ENCODE measurements around the gene NALCN.

The NALCN gene

DNA sequence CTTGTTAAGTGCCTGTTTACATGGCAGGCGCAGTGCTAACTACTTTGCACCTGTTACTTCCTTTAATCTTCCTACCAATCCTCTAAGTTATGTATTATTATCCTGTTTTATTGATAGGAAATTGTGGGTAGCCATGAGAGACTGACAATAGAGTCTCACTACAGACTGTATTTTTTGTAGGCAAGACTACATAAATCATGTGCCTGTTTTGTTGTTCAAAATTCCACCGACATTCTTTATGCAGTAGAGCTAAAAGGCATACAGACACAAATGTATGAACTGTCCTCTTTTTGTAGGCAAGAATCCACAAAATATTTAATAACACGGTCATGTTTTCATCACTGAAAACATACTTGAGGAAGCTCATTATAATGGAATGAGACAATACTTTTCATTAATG lies 205.5 kb downstream of the NALCN start:
- H3K9ac ChIP-seq (ENCODE audit: low read length) = no peak overlapping the region
- H3K4me1 ChIP-seq (ENCODE audit: control insufficient read depth, insufficient read depth, low read depth, low read length) = no peaks in the 10 kb centered on the region
- no peak overlapping the region for H3K4me2 ChIP-seq (ENCODE audit: low read length, poor library complexity, severe bottlenecking)
- DNase-seq = no peak
- no peak overlapping the region for H2AK5ac ChIP-seq (ENCODE audit: low read length, severe bottlenecking)
- H4K91ac ChIP-seq (ENCODE audit: low read length) = no peak overlapping the region
- no peak overlapping the region for H2BK15ac ChIP-seq (ENCODE audit: low read depth, poor library complexity, severe bottlenecking)
- H3K14ac ChIP-seq (ENCODE audit: low read length in 2 of 2) = no peak overlapping the region
- H4K8ac ChIP-seq (ENCODE audit: low read length) = no peak overlapping the region
- no peaks in the 10 kb centered on the region for H3K36me3 ChIP-seq (ENCODE audit: control insufficient read depth in 1 of 2, insufficient read depth in 2 of 2, low read depth in 1 of 2, low read length in 2 of 2)
- H2AFZ ChIP-seq (ENCODE audit: low read depth, low read length) = no peak overlapping the region
- no peak overlapping the region for H2BK5ac ChIP-seq (ENCODE audit: low read depth, low read length, poor library complexity, severe bottlenecking)
- H2BK12ac ChIP-seq (ENCODE audit: low read length in 2 of 2) = no peak overlapping the region
- H3K9me3 ChIP-seq (ENCODE audit: control insufficient read depth, low read length) = no peaks in the 10 kb centered on the region
- H3K79me1 ChIP-seq (replicated peaks; ENCODE audit: low read length, poor library complexity, severe bottlenecking) = no peaks in the 10 kb centered on the region
- WGBS = 100% methylated on average over 1 of the region's 3 CpGs
- no peak overlapping the region for H3K23ac ChIP-seq (ENCODE audit: low read length in 2 of 2)
- H3K4me3 ChIP-seq (ENCODE audit: insufficient read depth in 1 of 2, low read depth in 1 of 2, low read length in 2 of 2) = no peak overlapping the region
- no peak overlapping the region for H2BK120ac ChIP-seq (ENCODE audit: low read depth, low read length)
- H3K27me3 ChIP-seq (ENCODE audit: control insufficient read depth in 1 of 2, insufficient read depth in 1 of 2, low read length in 2 of 2) = no peaks in the 10 kb centered on the region
- no peak overlapping the region for H3K27ac ChIP-seq (ENCODE audit: low read length, poor library complexity, severe bottlenecking)
- no peak overlapping the region for H3K18ac ChIP-seq (ENCODE audit: low read depth in 1 of 2, low read length in 2 of 2)
- no peak overlapping the region for H3K4ac ChIP-seq (ENCODE audit: low read depth in 1 of 2, low read length in 2 of 2)

- Histone ChIP-seq H2BK120ac (ENCODE audit: low read depth, low read length) (no peak overlapping the region), H3K4me2 (ENCODE audit: low read length, poor library complexity, severe bottlenecking) (no peak overlapping the region), H4K91ac (ENCODE audit: low read length) (no peak overlapping the region), H3K27ac (ENCODE audit: low read length, poor library complexity, severe bottlenecking) (no peak overlapping the region), H3K9ac (ENCODE audit: low read length) (no peak overlapping the region), H3K27me3 (ENCODE audit: control insufficient read depth in 1 of 2, insufficient read depth in 1 of 2, low read length in 2 of 2) (no peaks in the 10 kb centered on the region), H3K79me1 (replicated peaks; ENCODE audit: low read length, poor library complexity, severe bottlenecking) (no peaks in the 10 kb centered on the region), H3K9me3 (ENCODE audit: control insufficient read depth, low read length) (no peaks in the 10 kb centered on the region), H3K4me1 (ENCODE audit: control insufficient read depth, insufficient read depth, low read depth, low read length) (no peaks in the 10 kb centered on the region), H2AFZ (ENCODE audit: low read depth, low read length) (no peak overlapping the region), H3K4me3 (ENCODE audit: insufficient read depth in 1 of 2, low read depth in 1 of 2, low read length in 2 of 2) (no peak overlapping the region), H3K4ac (ENCODE audit: low read depth in 1 of 2, low read length in 2 of 2) (no peak overlapping the region), H2BK12ac (ENCODE audit: low read length in 2 of 2) (no peak overlapping the region), H3K18ac (ENCODE audit: low read depth in 1 of 2, low read length in 2 of 2) (no peak overlapping the region), H2BK5ac (ENCODE audit: low read depth, low read length, poor library complexity, severe bottlenecking) (no peak overlapping the region), H4K8ac (ENCODE audit: low read length) (no peak overlapping the region), H3K14ac (ENCODE audit: low read length in 2 of 2) (no peak overlapping the region), H2AK5ac (ENCODE audit: low read length, severe bottlenecking) (no peak overlapping the region), H2BK15ac (ENCODE audit: low read depth, poor library complexity, severe bottlenecking) (no peak overlapping the region), H3K36me3 (ENCODE audit: control insufficient read depth in 1 of 2, insufficient read depth in 2 of 2, low read depth in 1 of 2, low read length in 2 of 2) (no peaks in the 10 kb centered on the region), H3K23ac (ENCODE audit: low read length in 2 of 2) (no peak overlapping the region)
- 100% methylated on average over 1 of the region's 4 CpGs for WGBS
- no peak for DNase-seq
Observed at GRCh38 chr13:101209206-101209893, 207.0 kb downstream of the NALCN start.

DNA sequence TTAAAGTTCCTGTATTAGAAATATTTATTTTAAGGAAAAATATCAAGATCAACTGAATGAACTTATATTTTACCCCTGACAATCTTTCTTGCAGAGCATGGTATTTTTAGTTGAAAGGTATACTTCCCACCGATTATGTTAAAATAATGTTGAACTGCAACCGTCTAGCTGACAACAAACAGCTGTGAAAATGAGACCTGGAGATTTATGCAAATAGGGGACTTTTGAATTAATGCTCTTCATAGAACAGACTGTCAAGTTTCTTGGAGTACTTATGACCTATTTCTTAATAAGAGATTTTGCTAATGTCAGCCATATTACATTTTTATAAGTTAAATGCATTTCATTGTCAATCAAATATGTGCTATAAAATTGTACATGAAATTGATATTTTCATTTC lies 210.9 kb downstream of the NALCN start:
- Histone ChIP-seq H3K79me1 (replicated peaks; ENCODE audit: low read length, poor library complexity, severe bottlenecking) (no peaks in the 10 kb centered on the region), H3K4ac (ENCODE audit: low read depth in 1 of 2, low read length in 2 of 2) (no peak overlapping the region), H2BK12ac (ENCODE audit: low read length in 2 of 2) (no peak overlapping the region), H2BK120ac (ENCODE audit: low read depth, low read length) (no peak overlapping the region), H3K18ac (ENCODE audit: low read depth in 1 of 2, low read length in 2 of 2) (no peak overlapping the region), H3K27ac (ENCODE audit: low read length, poor library complexity, severe bottlenecking) (no peak overlapping the region), H4K8ac (ENCODE audit: low read length) (no peak overlapping the region), H2BK15ac (ENCODE audit: low read depth, poor library complexity, severe bottlenecking) (no peak overlapping the region), H3K4me1 (ENCODE audit: control insufficient read depth, insufficient read depth, low read depth, low read length) (no peaks in the 10 kb centered on the region), H3K4me3 (ENCODE audit: insufficient read depth in 1 of 2, low read depth in 1 of 2, low read length in 2 of 2) (no peak overlapping the region), H3K36me3 (ENCODE audit: control insufficient read depth in 1 of 2, insufficient read depth in 2 of 2, low read depth in 1 of 2, low read length in 2 of 2) (no peaks in the 10 kb centered on the region), H3K9me3 (ENCODE audit: control insufficient read depth, low read length) (no peaks in the 10 kb centered on the region), H3K4me2 (ENCODE audit: low read length, poor library complexity, severe bottlenecking) (no peak overlapping the region), H2AK5ac (ENCODE audit: low read length, severe bottlenecking) (no peak overlapping the region), H3K27me3 (ENCODE audit: control insufficient read depth in 1 of 2, insufficient read depth in 1 of 2, low read length in 2 of 2) (no peaks in the 10 kb centered on the region), H3K9ac (ENCODE audit: low read length) (no peak overlapping the region), H4K91ac (ENCODE audit: low read length) (no peak overlapping the region), H2BK5ac (ENCODE audit: low read depth, low read length, poor library complexity, severe bottlenecking) (no peak overlapping the region), H2AFZ (ENCODE audit: low read depth, low read length) (no peak overlapping the region), H3K23ac (ENCODE audit: low read length in 2 of 2) (no peak overlapping the region), H3K14ac (ENCODE audit: low read length in 2 of 2) (no peak overlapping the region)
- no peak for DNase-seq
- WGBS = 100% methylated on average over 2 of the region's 2 CpGs

DNA sequence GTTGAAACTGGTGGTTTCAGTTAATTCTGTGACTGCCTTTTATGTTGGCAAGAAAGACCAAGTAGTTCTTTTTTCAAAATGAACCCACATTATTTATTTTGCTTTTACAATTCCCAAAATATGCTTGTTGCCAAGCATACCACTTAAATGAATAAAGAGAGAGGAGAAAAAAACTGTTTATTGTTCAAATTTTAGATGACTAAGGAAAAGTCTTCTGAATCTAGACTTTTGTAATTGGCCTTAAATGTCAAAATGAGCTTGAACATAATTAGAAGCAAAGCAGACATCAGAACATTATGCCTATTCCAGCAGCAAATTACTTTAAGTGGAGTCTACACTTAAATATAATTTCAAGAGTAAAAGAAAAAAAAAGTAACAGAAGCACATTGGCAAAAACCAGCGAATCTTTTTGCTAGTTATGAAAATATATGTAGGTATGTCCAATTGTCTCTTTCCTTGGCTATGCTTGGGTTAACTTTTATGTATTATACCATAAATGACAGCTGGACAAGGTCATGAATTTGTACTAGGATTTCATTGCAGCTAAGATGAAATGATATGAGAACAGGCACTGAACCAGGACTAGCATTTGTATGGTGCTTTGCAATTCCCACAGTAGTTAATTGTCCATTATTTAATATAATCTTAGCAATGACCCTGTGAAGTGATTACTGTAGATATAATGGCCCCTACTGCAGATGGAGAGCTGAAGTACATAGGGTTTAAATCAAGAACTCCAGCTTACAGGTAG lies 211.9 kb downstream of the NALCN start:
- Histone ChIP-seq H3K4me1 (ENCODE audit: control insufficient read depth, insufficient read depth, low read depth, low read length) (no peaks in the 10 kb centered on the region), H3K9me3 (ENCODE audit: control insufficient read depth, low read length) (no peaks in the 10 kb centered on the region), H2BK12ac (ENCODE audit: low read length in 2 of 2) (no peak overlapping the region), H3K4ac (ENCODE audit: low read depth in 1 of 2, low read length in 2 of 2) (no peak overlapping the region), H3K27ac (ENCODE audit: low read length, poor library complexity, severe bottlenecking) (no peak overlapping the region), H4K8ac (ENCODE audit: low read length) (no peak overlapping the region), H2AFZ (ENCODE audit: low read depth, low read length) (no peak overlapping the region), H3K9ac (ENCODE audit: low read length) (no peak overlapping the region), H2AK5ac (ENCODE audit: low read length, severe bottlenecking) (no peak overlapping the region), H3K36me3 (ENCODE audit: control insufficient read depth in 1 of 2, insufficient read depth in 2 of 2, low read depth in 1 of 2, low read length in 2 of 2) (no peaks in the 10 kb centered on the region), H3K23ac (ENCODE audit: low read length in 2 of 2) (no peak overlapping the region), H3K4me2 (ENCODE audit: low read length, poor library complexity, severe bottlenecking) (no peak overlapping the region), H3K4me3 (ENCODE audit: insufficient read depth in 1 of 2, low read depth in 1 of 2, low read length in 2 of 2) (no peak overlapping the region), H2BK15ac (ENCODE audit: low read depth, poor library complexity, severe bottlenecking) (no peak overlapping the region), H3K79me1 (replicated peaks; ENCODE audit: low read length, poor library complexity, severe bottlenecking) (no peaks in the 10 kb centered on the region), H3K27me3 (ENCODE audit: control insufficient read depth in 1 of 2, insufficient read depth in 1 of 2, low read length in 2 of 2) (no peaks in the 10 kb centered on the region), H2BK5ac (ENCODE audit: low read depth, low read length, poor library complexity, severe bottlenecking) (no peak overlapping the region), H2BK120ac (ENCODE audit: low read depth, low read length) (no peak overlapping the region), H4K91ac (ENCODE audit: low read length) (no peak overlapping the region), H3K18ac (ENCODE audit: low read depth in 1 of 2, low read length in 2 of 2) (no peak overlapping the region), H3K14ac (ENCODE audit: low read length in 2 of 2) (no peak overlapping the region)
- 89% methylated on average over 1 of the region's 1 CpG for WGBS
- DNase-seq = no peak

Measured in mesenchymal stem cell (in vitro differentiated cells and primary cell).